GM23338 (cell line): ENCODE measurements around the gene GYPC.

Experiments used
- CTCF ChIP-seq, 2 experiments: fragments of 200-600 bp in 1 of 2; sonication (generic) in 1 of 2; conservative IDR thresholded peaks; 2 replicates each; pipeline versions ENCODE4 v1.5.1 to v1.6.1; 2016 to 2017; ENCODE audit warnings: antibody characterized with exemption in 2 of 2, low read depth in 2 of 2, mild to moderate bottlenecking in 2 of 2, moderate library complexity in 1 of 2
- EZH2 ChIP-seq: fragments of 200-600 bp; sonication (generic); IDR thresholded peaks from one replicate; pipeline ENCODE4 v1.8.0; 2017; ENCODE audit warnings: antibody characterized with exemption, mild to moderate bottlenecking, low read depth; ENCODE audit not compliant: unreplicated experiment
- EZH2phosphoT487 ChIP-seq: fragments of 200-600 bp; sonication (generic); IDR thresholded peaks from one replicate; pipeline ENCODE4 v1.8.1; 2018; ENCODE audit warnings: antibody characterized with exemption; ENCODE audit not compliant: unreplicated experiment
- POLR2AphosphoS5 ChIP-seq: IDR thresholded peaks from 2 replicates; pipeline ENCODE4 v1.6.1; 2016; ENCODE audit warnings: antibody characterized with exemption, low read depth
- STAT1 ChIP-seq: IDR thresholded peaks from one replicate; pipeline ENCODE4 v1.6.1; 2016; ENCODE audit warnings: antibody characterized with exemption; ENCODE audit not compliant: unreplicated experiment
- ZNF114 ChIP-seq: fragments of 250-450 bp; sonication (Bioruptor Pico); IDR thresholded peaks from 2 replicates; pipeline ENCODE4 v1.5.0; 2020; ENCODE audit warnings: mild to moderate bottlenecking, moderate library complexity
- ZNF331 ChIP-seq: fragments of 250-450 bp; sonication (Bioruptor Pico); IDR thresholded peaks from 2 replicates; pipeline ENCODE4 v1.5.0; 2020; ENCODE audit warnings: low read depth, mild to moderate bottlenecking, moderate library complexity

DNA sequence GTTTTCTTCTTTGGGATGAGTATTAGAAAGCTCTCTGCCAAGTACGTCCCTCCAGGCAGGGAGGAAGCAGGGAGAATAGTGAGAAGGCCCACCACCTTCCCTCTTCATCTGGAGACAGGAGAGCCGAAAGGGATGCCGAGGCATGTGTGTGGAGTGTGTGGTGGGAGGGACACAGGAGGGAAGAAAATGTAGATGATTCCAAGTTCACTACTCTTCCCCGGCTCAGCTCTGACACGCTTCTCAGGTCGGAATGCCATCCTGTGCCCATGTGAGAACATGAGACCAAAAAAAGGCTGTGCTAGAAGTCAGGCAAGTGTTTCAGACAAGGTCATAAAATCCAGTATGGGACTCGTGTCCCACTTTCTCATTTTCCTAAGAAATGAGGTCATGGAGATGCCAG is 47.4 kb downstream of the GYPC start:
- TF ChIP-seq CTCF (conservative IDR thresholded peaks at IDR 0.05; ENCODE audit: low read depth in 2 of 2) (no peak), EZH2 (no peak), ZNF331 (CRISPR knock-in tag) (no peak), POLR2AphosphoS5 (no peak), ZNF114 (CRISPR knock-in tag) (no peak), STAT1 (no peak), EZH2phosphoT487 (no peak)
